ENCODE results near the gene SUN3.

GRCh38 chr7:47948141-47948790 lies 80.6 kb downstream of the SUN3 start, which contains the start of gene PKD1L1:
- TF ChIP-seq POLR2AphosphoS5 (IDR thresholded peaks at IDR 0.05; ENCODE audit: low read depth, low read length) = no peak
- TF ChIP-seq SUZ12 (IDR thresholded peaks at IDR 0.05; ENCODE audit: low read length) = no peak
- TF ChIP-seq CTCF (IDR thresholded peaks at IDR 0.05; ENCODE audit: control extremely low read depth in 1 of 3, insufficient read depth in 1 of 3, low read depth in 1 of 3, low read length in 3 of 3) = no peak
- no peak for TF ChIP-seq PHF8 (conservative IDR thresholded peaks at IDR 0.05; ENCODE audit: low read depth, low read length)
- no peak for TF ChIP-seq TEAD4 (IDR thresholded peaks at IDR 0.05; ENCODE audit: low read depth, low read length)
- TF ChIP-seq POLR2A (IDR thresholded peaks at IDR 0.05; ENCODE audit: control extremely low read depth in 1 of 2, low read depth in 2 of 2, low read length in 2 of 2) = no peak
- no peak for TF ChIP-seq TCF12 (IDR thresholded peaks at IDR 0.05; ENCODE audit: low read depth, low read length)

Data from H1 (cell line).